Skeletal muscle satellite cell (primary cell): Measurements from ENCODE around the gene SIPA1L3.
A peak's percentile ranks its signal among the peaks of the same experiment; 100 is the strongest.

ENCODE experiments used
- H3K27me3 ChIP-seq: 2 replicates; pipeline ENCODE4 v1.7.0; 2013; ENCODE audit warnings: low read length; ENCODE audit not compliant: control insufficient read depth, insufficient read depth
- H3K36me3 ChIP-seq: 2 replicates; pipeline ENCODE4 v1.7.0; 2013; ENCODE audit warnings: mild to moderate bottlenecking, control low read depth, low read length; ENCODE audit not compliant: insufficient read depth
- H3K4me1 ChIP-seq: 2 replicates; pipeline ENCODE4 v1.7.0; 2013; ENCODE audit warnings: low read length; ENCODE audit not compliant: control insufficient read depth, insufficient read depth
- H3K4me2 ChIP-seq: 2 replicates; pipeline ENCODE4 v1.7.0; 2013; ENCODE audit warnings: mild to moderate bottlenecking, low read length
- H3K4me3 ChIP-seq: 2 replicates; pipeline ENCODE4 v1.7.0; 2013; ENCODE audit warnings: low read length
- H3K9ac ChIP-seq: 2 replicates; pipeline ENCODE4 v1.7.0; 2013; ENCODE audit warnings: mild to moderate bottlenecking, low read depth, low read length, moderate library complexity
- H3K9me3 ChIP-seq: replicated peaks from 2 replicates; pipeline ENCODE4 v1.7.0; 2013; ENCODE audit warnings: mild to moderate bottlenecking, control low read depth, low read length

The SIPA1L3 gene

DNA sequence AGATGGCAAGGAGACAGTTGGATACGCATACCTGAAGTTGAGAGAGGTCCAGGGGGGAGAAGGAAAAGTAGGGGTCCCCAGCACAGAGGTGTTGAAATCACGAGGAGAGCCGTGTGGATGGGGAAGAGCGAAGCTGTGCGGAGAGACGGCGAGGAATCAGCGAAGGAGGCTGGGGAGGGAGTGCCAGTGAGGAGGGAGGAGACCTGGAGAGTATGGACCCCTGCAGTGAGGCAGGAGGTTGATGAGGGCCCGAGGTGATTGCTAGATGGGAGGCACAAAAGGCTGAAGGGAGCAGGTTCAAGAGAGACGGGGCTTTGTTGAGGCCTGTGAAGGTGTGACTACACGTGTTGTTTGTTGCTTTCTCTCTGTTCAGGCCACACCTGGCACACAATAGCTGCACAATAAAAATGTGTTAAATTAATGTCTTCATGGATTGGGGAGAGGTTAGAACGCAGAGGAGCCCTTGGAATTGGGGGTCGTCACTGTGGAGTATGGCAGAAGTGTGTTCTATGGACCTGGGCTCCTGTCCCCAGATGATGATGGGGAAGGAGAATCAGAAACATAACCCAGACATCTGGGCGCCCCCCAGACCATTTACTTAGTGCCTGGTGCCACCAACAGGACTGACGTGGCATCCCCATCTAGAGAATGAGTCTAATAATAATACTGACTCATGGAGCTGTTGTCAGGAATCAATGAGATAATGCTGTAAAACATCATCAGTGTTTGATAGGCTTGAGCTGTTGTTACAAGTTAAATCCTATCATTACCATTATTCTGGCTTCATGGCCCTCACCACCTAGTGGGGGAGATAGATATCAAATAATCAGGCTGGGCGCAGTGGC lies 137.5 kb downstream of the SIPA1L3 start:
- Histone ChIP-seq H3K4me3 (no peak overlapping the region), H3K4me1 (peaks cover 23% of the 10 kb centered on the region), H3K9me3 (no peaks in the 10 kb centered on the region), H3K36me3 (no peaks in the 10 kb centered on the region), H3K4me2 (no peak overlapping the region), H3K27me3 (no peaks in the 10 kb centered on the region), H3K9ac (peak overlapping the region; percentile 30)

GRCh38 chr19:38045554-38046253 lies 138.7 kb downstream of the SIPA1L3 start:
- H3K4me1 ChIP-seq, result peaks cover 14% of the 10 kb centered on the region
- H3K27me3 ChIP-seq, result no peaks in the 10 kb centered on the region
- H3K4me3 ChIP-seq, result no peak overlapping the region
- no peaks in the 10 kb centered on the region for H3K9me3 ChIP-seq
- no peak overlapping the region for H3K9ac ChIP-seq
- H3K4me2 ChIP-seq, result no peak overlapping the region
- no peaks in the 10 kb centered on the region for H3K36me3 ChIP-seq

GRCh38 chr19:38046254-38047048 lies 139.4 kb downstream of the SIPA1L3 start:
- no peaks in the 10 kb centered on the region for H3K36me3 ChIP-seq
- no peak overlapping the region for H3K9ac ChIP-seq
- H3K27me3 ChIP-seq, result no peaks in the 10 kb centered on the region
- no peak overlapping the region for H3K4me3 ChIP-seq
- H3K4me2 ChIP-seq, result no peak overlapping the region
- peaks cover 13% of the 10 kb centered on the region for H3K4me1 ChIP-seq
- H3K9me3 ChIP-seq, result no peaks in the 10 kb centered on the region

- peaks cover 13% of the 10 kb centered on the region for H3K4me1 ChIP-seq
- H3K9ac ChIP-seq, result no peak overlapping the region
- H3K27me3 ChIP-seq, result no peaks in the 10 kb centered on the region
- H3K4me2 ChIP-seq, result no peak overlapping the region
- no peaks in the 10 kb centered on the region for H3K36me3 ChIP-seq
- H3K4me3 ChIP-seq, result no peak overlapping the region
- no peaks in the 10 kb centered on the region for H3K9me3 ChIP-seq
These were observed 140.0 kb downstream of the SIPA1L3 start for GRCh38 chr19:38047049-38047438.

DNA sequence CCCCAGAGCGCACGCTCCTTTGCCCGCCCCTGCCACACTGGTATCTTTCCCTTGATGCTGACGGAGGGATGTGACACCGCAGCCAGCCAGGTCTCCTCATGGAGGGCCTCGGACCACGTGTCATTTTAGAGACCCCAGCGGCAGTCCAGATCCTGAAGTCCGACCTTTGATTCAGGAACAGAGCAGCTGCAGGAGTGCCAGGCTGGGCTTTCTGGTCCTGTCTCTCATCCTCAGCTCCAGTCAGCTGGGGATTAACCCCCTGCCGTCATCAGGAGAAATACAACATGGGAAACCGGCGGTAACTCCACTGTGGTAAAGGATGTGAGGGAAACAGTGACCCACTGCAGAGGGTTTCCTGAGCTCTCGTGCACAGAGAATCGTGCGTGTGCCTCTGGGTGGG lies 140.6 kb downstream of the SIPA1L3 start:
- Histone ChIP-seq H3K4me1 (peaks cover 13% of the 10 kb centered on the region), H3K4me3 (no peak overlapping the region), H3K9ac (no peak overlapping the region), H3K4me2 (no peak overlapping the region), H3K27me3 (no peaks in the 10 kb centered on the region), H3K36me3 (no peaks in the 10 kb centered on the region), H3K9me3 (no peaks in the 10 kb centered on the region)

GRCh38 chr19:38049105-38049649 lies 142.2 kb downstream of the SIPA1L3 start:
- Histone ChIP-seq H3K4me3 (no peak overlapping the region), H3K9me3 (no peaks in the 10 kb centered on the region), H3K36me3 (no peaks in the 10 kb centered on the region), H3K27me3 (no peaks in the 10 kb centered on the region), H3K4me2 (no peak overlapping the region), H3K9ac (no peak overlapping the region), H3K4me1 (peaks cover 12% of the 10 kb centered on the region)

- H3K4me1 ChIP-seq, result peaks cover 9% of the 10 kb centered on the region
- H3K9ac ChIP-seq, result no peak overlapping the region
- no peak overlapping the region for H3K4me3 ChIP-seq
- no peaks in the 10 kb centered on the region for H3K9me3 ChIP-seq
- H3K27me3 ChIP-seq, result no peaks in the 10 kb centered on the region
- H3K4me2 ChIP-seq, result no peak overlapping the region
- peaks cover 5% of the 10 kb centered on the region for H3K36me3 ChIP-seq
These were observed 148.0 kb downstream of the SIPA1L3 start for GRCh38 chr19:38055010-38055409.

DNA sequence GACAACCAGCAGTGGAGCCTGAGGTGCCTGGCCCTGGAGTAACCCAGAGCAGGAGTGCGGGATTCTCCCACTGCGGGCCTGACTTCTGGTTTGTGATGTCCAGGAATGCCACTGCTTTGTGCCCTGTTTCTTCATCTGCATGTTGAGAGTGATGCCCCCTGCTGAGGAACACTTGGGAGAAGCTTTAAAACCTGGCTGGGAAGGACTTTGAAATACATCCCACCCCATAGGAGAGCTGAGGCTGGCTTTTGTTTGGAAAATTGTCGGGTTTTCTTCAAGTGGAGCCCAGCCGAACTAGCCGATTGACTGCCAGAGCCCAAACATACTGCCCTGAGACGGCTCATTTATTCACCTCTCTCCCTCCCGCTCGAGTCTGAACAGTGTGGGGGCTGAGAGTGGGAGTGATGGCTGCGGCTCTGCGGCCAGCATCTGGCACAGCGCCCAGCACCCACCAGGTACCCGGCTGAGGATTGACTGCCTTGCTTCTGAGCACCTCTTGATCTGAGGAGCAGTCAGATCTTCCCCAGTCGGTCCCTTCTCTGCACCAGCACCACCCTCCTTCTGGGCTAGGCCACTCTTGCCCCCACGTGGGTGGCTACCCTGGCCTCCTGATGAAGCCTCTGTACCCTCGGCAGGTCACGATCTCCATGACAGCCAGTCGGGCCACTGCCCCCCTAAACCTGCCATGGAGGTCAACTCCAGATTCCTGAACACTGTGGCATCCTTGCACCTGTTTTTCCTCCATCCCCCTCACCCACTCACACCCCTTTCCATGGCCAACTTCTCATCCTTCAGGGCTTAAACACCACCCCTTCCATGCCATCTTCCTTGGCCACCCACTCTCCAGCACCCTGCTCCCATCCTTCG lies 148.9 kb downstream of the SIPA1L3 start:
- no peaks in the 10 kb centered on the region for H3K27me3 ChIP-seq
- no peaks in the 10 kb centered on the region for H3K9me3 ChIP-seq
- H3K4me1 ChIP-seq, result peaks cover 11% of the 10 kb centered on the region
- no peak overlapping the region for H3K9ac ChIP-seq
- H3K36me3 ChIP-seq, result peaks cover 5% of the 10 kb centered on the region
- H3K4me2 ChIP-seq, result no peak overlapping the region
- no peak overlapping the region for H3K4me3 ChIP-seq

DNA sequence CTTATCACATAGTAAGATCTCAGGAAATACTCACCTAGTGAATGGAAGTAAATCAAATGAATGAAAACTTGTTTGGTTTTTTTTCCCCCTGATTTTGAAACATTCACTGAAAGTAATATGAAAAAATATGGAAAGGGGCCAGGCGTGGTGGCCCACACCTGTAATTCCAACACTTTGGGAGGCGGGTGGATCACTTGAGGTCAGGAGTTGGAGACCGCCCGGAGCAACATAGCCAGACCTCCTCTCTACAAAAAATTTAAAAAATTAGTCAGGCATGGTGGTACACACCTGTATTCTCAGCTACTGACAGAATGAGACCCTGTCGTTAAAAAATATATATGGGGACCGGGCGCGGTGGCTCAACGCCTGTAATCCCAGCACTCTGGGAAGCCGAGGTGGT lies 149.6 kb downstream of the SIPA1L3 start:
- Histone ChIP-seq H3K36me3 (peaks cover 5% of the 10 kb centered on the region), H3K4me3 (no peak overlapping the region), H3K9ac (no peak overlapping the region), H3K4me1 (peaks cover 19% of the 10 kb centered on the region), H3K4me2 (no peak overlapping the region), H3K27me3 (no peaks in the 10 kb centered on the region), H3K9me3 (no peaks in the 10 kb centered on the region)

GRCh38 chr19:38057959-38058690 lies 151.1 kb downstream of the SIPA1L3 start:
- no peaks in the 10 kb centered on the region for H3K9me3 ChIP-seq
- H3K27me3 ChIP-seq, result no peaks in the 10 kb centered on the region
- H3K4me1 ChIP-seq, result peaks cover 25% of the 10 kb centered on the region
- H3K9ac ChIP-seq, result no peak overlapping the region
- H3K4me2 ChIP-seq, result no peak overlapping the region
- H3K4me3 ChIP-seq, result no peak overlapping the region
- peaks cover 11% of the 10 kb centered on the region for H3K36me3 ChIP-seq
